ENCODE measurements around the gene CACNB4.

GRCh38 chr2:151902829-151903228, 196.0 kb downstream of the CACNB4 start:
- TF ChIP-seq CTCF (conservative IDR thresholded peaks at IDR 0.05; ENCODE audit: low read depth, low read length) (no peak), EZH2 (IDR thresholded peaks at IDR 0.05; ENCODE audit: borderline replicate concordance, low read depth, low read length, poor library complexity, severe bottlenecking) (no peak)

Measured in A673 (cell line).